Measurements from ENCODE around the gene NUMB.

DNA sequence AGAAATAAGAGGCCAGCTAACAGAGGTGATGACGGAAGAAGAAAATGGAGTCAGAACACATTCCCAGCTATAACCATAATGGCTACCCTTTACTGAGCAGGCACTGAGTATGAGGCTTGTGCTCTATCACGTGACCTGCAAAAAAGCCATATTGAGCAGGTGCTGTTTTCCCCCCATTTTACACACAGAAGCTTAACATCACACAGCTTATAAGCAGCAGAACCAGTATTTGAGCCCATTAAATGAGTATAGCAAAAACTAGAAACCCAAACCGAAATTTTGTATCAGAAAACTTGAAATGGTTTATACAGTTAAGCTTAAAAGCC is 192.7 kb downstream of the NUMB start:
- TF ChIP-seq EGR1 (IDR thresholded peaks at IDR 0.05; ENCODE audit: low read depth in 2 of 2) (no peak), SP1 (IDR thresholded peaks at IDR 0.05) (no peak), JUND (IDR thresholded peaks at IDR 0.05) (no peak), TAF1 (conservative IDR thresholded peaks at IDR 0.05) (no peak), RAD21 (IDR thresholded peaks at IDR 0.05) (no peak), FOXA1 (IDR thresholded peaks at IDR 0.05) (no peak)
- TF ChIP-seq, protein P1, sequence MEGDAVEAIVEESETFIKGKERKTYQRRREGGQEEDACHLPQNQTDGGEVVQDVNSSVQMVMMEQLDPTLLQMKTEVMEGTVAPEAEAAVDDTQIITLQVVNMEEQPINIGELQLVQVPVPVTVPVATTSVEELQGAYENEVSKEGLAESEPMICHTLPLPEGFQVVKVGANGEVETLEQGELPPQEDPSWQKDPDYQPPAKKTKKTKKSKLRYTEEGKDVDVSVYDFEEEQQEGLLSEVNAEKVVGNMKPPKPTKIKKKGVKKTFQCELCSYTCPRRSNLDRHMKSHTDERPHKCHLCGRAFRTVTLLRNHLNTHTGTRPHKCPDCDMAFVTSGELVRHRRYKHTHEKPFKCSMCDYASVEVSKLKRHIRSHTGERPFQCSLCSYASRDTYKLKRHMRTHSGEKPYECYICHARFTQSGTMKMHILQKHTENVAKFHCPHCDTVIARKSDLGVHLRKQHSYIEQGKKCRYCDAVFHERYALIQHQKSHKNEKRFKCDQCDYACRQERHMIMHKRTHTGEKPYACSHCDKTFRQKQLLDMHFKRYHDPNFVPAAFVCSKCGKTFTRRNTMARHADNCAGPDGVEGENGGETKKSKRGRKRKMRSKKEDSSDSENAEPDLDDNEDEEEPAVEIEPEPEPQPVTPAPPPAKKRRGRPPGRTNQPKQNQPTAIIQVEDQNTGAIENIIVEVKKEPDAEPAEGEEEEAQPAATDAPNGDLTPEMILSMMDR (IDR thresholded peaks at IDR 0.05; ENCODE audit: low read depth, low read length, missing input control), result no peak
- TF ChIP-seq, protein P2, sequence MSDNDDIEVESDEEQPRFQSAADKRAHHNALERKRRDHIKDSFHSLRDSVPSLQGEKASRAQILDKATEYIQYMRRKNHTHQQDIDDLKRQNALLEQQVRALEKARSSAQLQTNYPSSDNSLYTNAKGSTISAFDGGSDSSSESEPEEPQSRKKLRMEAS (IDR thresholded peaks at IDR 0.05), result no peak
- TF ChIP-seq, protein P3, sequence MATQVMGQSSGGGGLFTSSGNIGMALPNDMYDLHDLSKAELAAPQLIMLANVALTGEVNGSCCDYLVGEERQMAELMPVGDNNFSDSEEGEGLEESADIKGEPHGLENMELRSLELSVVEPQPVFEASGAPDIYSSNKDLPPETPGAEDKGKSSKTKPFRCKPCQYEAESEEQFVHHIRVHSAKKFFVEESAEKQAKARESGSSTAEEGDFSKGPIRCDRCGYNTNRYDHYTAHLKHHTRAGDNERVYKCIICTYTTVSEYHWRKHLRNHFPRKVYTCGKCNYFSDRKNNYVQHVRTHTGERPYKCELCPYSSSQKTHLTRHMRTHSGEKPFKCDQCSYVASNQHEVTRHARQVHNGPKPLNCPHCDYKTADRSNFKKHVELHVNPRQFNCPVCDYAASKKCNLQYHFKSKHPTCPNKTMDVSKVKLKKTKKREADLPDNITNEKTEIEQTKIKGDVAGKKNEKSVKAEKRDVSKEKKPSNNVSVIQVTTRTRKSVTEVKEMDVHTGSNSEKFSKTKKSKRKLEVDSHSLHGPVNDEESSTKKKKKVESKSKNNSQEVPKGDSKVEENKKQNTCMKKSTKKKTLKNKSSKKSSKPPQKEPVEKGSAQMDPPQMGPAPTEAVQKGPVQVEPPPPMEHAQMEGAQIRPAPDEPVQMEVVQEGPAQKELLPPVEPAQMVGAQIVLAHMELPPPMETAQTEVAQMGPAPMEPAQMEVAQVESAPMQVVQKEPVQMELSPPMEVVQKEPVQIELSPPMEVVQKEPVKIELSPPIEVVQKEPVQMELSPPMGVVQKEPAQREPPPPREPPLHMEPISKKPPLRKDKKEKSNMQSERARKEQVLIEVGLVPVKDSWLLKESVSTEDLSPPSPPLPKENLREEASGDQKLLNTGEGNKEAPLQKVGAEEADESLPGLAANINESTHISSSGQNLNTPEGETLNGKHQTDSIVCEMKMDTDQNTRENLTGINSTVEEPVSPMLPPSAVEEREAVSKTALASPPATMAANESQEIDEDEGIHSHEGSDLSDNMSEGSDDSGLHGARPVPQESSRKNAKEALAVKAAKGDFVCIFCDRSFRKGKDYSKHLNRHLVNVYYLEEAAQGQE (IDR thresholded peaks at IDR 0.05), result no peak
